Uterus (tissue), 2 donors: Measurements from ENCODE around the gene SLC25A21.

ENCODE experiments used
- POLR2A ChIP-seq, 2 donors: fragments of 450-650 bp; IDR thresholded peaks; one replicate each; pipeline ENCODE4 v1.6.1; 2016; ENCODE audit warnings: antibody characterized with exemption in 2 of 2, mild to moderate bottlenecking in 1 of 2, moderate library complexity in 1 of 2
- TF ChIP-seq, protein P1 (sequence below), 4 experiments: fragments of 200-600 bp in 2 of 4; fragments of 450-650 bp in 2 of 4; sonication (generic) in 2 of 4; IDR thresholded peaks; one replicate each; pipeline ENCODE4 v1.5.1; 2016 to 2019; ENCODE audit warnings: antibody characterized with exemption in 4 of 4, mild to moderate bottlenecking in 2 of 4, moderate library complexity in 1 of 4

DNA sequence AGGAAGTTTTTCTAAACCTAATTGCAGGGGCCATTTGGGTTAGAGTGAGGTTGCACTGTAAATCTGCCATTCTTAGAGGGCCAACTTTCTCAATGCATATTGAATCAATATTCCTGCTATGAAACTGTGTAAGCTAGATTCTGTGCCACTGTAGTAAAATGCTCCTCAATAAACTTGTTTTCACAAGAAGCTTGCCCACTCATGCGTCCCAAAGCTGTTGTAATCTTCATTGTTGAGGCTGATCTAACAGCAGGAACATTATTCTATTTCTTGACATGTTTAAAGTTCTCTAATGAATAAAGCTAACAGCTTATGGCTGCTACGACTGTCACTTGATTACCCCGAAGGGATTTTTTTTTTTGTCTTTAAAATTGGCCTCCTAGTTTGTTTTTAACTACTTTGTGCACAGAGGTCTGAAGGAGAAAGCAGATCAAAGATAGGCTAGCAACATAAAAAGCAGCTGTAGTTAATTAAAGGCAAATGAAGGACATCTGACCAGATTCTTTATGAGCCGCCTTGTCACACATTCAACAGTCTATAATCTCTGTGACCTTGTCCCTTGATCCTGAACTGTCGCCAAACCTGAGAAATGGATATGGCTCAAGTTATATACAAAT, 267.0 kb downstream of the SLC25A21 start:
- TF ChIP-seq, protein P1, sequence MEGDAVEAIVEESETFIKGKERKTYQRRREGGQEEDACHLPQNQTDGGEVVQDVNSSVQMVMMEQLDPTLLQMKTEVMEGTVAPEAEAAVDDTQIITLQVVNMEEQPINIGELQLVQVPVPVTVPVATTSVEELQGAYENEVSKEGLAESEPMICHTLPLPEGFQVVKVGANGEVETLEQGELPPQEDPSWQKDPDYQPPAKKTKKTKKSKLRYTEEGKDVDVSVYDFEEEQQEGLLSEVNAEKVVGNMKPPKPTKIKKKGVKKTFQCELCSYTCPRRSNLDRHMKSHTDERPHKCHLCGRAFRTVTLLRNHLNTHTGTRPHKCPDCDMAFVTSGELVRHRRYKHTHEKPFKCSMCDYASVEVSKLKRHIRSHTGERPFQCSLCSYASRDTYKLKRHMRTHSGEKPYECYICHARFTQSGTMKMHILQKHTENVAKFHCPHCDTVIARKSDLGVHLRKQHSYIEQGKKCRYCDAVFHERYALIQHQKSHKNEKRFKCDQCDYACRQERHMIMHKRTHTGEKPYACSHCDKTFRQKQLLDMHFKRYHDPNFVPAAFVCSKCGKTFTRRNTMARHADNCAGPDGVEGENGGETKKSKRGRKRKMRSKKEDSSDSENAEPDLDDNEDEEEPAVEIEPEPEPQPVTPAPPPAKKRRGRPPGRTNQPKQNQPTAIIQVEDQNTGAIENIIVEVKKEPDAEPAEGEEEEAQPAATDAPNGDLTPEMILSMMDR (IDR thresholded peaks at IDR 0.05): no peak
- no peak for TF ChIP-seq POLR2A (IDR thresholded peaks at IDR 0.05)
